ENCODE results near the gene CHPF2.

GRCh38 chr7:151197932-151198331 lies 34.4 kb upstream of the CHPF2 start:
- TF ChIP-seq CTCF (IDR thresholded peaks at IDR 0.05; ENCODE audit: insufficient read depth, low read depth, low read length), result no peak
- TF ChIP-seq EZH2 (IDR thresholded peaks at IDR 0.05; ENCODE audit: insufficient read depth, low read length), result no peak
